ENCODE measurements around the gene ZBTB46. TPM values are rescaled to one million over a fixed set of nuclear protein-coding genes. Genes with fewer than 3 reads are reported as not detected.

Gene ZBTB46
- total RNA-seq, 5 donors from 2014 or later (not counting 1 experiment from before 2014, with no cell fraction given): 0.20 to 0.95 (median 0.30) TPM

DNA sequence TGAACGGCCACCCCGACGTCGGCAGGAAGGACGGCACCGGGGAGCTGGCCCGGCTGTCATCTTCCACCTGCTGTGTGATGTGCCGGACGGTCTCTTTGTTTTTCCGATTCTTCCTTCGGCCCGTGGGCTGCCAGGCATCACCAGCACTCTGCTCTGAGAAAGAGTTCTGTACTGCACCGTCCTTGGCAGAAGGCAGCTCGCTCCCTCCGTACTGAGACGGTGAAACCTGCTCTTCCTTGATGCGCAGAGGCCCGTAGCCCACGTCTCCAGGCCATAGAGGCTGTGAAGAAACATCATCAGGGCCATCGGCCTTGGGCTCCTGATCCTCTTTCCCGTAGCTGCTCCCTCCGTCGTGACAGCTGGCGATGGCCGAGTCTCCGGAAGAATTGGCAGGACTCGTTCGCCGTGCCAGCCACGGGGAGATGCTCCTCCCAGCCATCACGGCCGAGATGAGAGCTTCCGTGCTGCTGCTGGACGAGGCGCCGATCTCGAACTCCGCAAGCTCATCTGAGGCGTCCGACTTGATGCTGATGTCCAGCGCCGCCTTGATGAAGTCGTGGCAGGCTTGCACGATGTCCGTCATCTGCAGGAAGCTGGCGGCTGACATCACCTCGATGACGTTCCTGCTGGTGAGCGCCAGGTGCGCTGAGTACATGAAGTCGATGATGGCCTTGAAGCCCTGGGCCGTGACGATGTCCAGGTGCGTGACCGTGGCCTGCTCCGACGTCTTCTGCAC lies 41.1 kb downstream of the ZBTB46 start:
- DNase-seq: no peak
- ATAC-seq (replicated peaks in 1 of 4): no peak
- WGBS (ENCODE audit: insufficient coverage): 92% methylated on average over 57 of the region's 57 CpGs
- Histone ChIP-seq H3K9me3 (no peaks in the 10 kb centered on the region), H3K4me1 (ENCODE audit: control insufficient read depth in 1 of 2, extremely low read depth in 1 of 2, insufficient read depth in 2 of 2, low read length in 2 of 2) (peaks cover 0 to 6% of the 10 kb centered on the region in 2 experiments), H3K4me3 (ENCODE audit: control insufficient read depth in 1 of 2, extremely low read depth in 1 of 2, low read length in 1 of 2) (no peak overlapping the region), H3K36me3 (ENCODE audit: control insufficient read depth in 2 of 2, extremely low read depth in 1 of 2, insufficient read depth in 1 of 2, low read length in 1 of 2) (no peaks in the 10 kb centered on the region), H3K27ac (ENCODE audit: low read length) (no peak overlapping the region), H3K27me3 (replicated peaks in 1 of 2; ENCODE audit: control insufficient read depth in 2 of 2, extremely low read depth in 1 of 2, insufficient read depth in 2 of 2, low read length in 1 of 2) (peaks cover 0 to 50% of the 10 kb centered on the region in 2 experiments)
- ChIA-PET POLR2A (interaction anchor here in 1 of 2 donors (0.5 kb wide), 1 partner anchor 116 kb away, joined by 4 read pairs; no protein-coding TSS in a partner anchor), CTCF (interaction anchor here in 1 of 2 donors (0.5 kb wide), 1 partner anchor 156 kb away, joined by 3 read pairs; no protein-coding TSS in a partner anchor)
- Mint-ChIP-seq H3K9me3 (no peaks in the 10 kb centered on the region), H3K4me3 (no peak overlapping the region), H3K4me1 (peaks cover 2 to 6% (median 5%) of the 10 kb centered on the region in 3 donors), H3K27me3 (peaks cover 0 to 10% of the 10 kb centered on the region in 2 donors), H3K27ac (no peak overlapping the region), H3K36me3 (no peaks in the 10 kb centered on the region)

GRCh38 chr20:63787749-63788148 lies 43.3 kb downstream of the ZBTB46 start:
- Histone ChIP-seq H3K27me3 (replicated peaks in 1 of 2; ENCODE audit: control insufficient read depth in 2 of 2, extremely low read depth in 1 of 2, insufficient read depth in 2 of 2, low read length in 1 of 2) (peaks cover 0 to 40% of the 10 kb centered on the region in 2 experiments), H3K36me3 (ENCODE audit: control insufficient read depth in 2 of 2, extremely low read depth in 1 of 2, insufficient read depth in 1 of 2, low read length in 1 of 2) (no peaks in the 10 kb centered on the region), H3K4me1 (ENCODE audit: control insufficient read depth in 1 of 2, extremely low read depth in 1 of 2, insufficient read depth in 2 of 2, low read length in 2 of 2) (peaks cover 0 to 7% of the 10 kb centered on the region in 2 experiments), H3K4me3 (ENCODE audit: control insufficient read depth in 1 of 2, extremely low read depth in 1 of 2, low read length in 1 of 2) (no peak overlapping the region), H3K27ac (ENCODE audit: low read length) (no peak overlapping the region), H3K9me3 (no peaks in the 10 kb centered on the region)
- POLR2A ChIA-PET: no interaction called here
- Mint-ChIP-seq H3K36me3 (no peaks in the 10 kb centered on the region), H3K27me3 (peaks cover 0 to 9% of the 10 kb centered on the region in 2 donors), H3K4me1 (peaks cover 2 to 7% (median 7%) of the 10 kb centered on the region in 3 donors), H3K27ac (no peak overlapping the region), H3K4me3 (no peak overlapping the region), H3K9me3 (no peaks in the 10 kb centered on the region)
- ATAC-seq (replicated peaks in 1 of 4): no peak
- CTCF ChIA-PET: no interaction called here
- WGBS (ENCODE audit: insufficient coverage): 80% methylated on average over 15 of the region's 16 CpGs
- no peak for DNase-seq

- Histone ChIP-seq H3K36me3 (ENCODE audit: control insufficient read depth in 2 of 2, extremely low read depth in 1 of 2, insufficient read depth in 1 of 2, low read length in 1 of 2) (no peaks in the 10 kb centered on the region), H3K9me3 (no peaks in the 10 kb centered on the region), H3K27ac (ENCODE audit: low read length) (no peak overlapping the region), H3K4me1 (ENCODE audit: control insufficient read depth in 1 of 2, extremely low read depth in 1 of 2, insufficient read depth in 2 of 2, low read length in 2 of 2) (peaks cover 0 to 11% of the 10 kb centered on the region in 2 experiments), H3K4me3 (ENCODE audit: control insufficient read depth in 1 of 2, extremely low read depth in 1 of 2, low read length in 1 of 2) (no peak overlapping the region), H3K27me3 (replicated peaks in 1 of 2; ENCODE audit: control insufficient read depth in 2 of 2, extremely low read depth in 1 of 2, insufficient read depth in 2 of 2, low read length in 1 of 2) (peaks cover 0 to 37% of the 10 kb centered on the region in 2 experiments)
- ChIA-PET CTCF (no interaction called here), POLR2A (no interaction called here)
- H3K4me3 Mint-ChIP-seq: no peak overlapping the region
- DNase-seq (no peak), ATAC-seq (replicated peaks in 1 of 4) (no peak)
- no peaks in the 10 kb centered on the region for H3K9me3 Mint-ChIP-seq
- H3K27ac Mint-ChIP-seq: no peak overlapping the region
- H3K27me3 Mint-ChIP-seq: peaks cover 0 to 9% of the 10 kb centered on the region in 2 donors
- no peaks in the 10 kb centered on the region for H3K36me3 Mint-ChIP-seq
- H3K4me1 Mint-ChIP-seq: peaks cover 5 to 12% (median 11%) of the 10 kb centered on the region in 3 donors
- 89% methylated on average over 11 of the region's 11 CpGs for WGBS (ENCODE audit: insufficient coverage)
Observed at GRCh38 chr20:63787302-63787701, 43.8 kb downstream of the ZBTB46 start.

DNA sequence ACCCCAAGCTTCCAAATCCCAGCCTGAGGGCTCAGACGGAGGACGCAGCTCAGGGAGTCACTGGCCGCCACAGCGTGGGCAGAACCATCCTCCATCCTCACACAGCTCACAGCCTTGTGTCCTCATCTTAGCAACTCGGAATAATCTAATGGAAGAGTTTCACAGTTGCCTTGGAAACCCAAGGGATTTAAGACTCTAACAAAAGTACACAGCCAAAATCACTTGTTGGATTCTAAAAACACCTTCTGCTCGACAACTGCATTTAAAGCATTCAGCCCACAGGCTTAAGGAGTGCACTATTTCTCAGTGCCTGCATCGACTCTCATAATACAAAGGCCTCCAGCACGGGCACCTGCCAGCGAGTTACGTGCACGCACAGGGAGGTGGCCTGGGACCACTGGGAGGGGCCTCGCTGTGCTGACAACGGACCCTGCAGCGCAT lies 45.4 kb downstream of the ZBTB46 start:
- H3K27ac Mint-ChIP-seq: peak overlapping the region in 1 of 2 donors; percentile 63
- H3K4me3 Mint-ChIP-seq: no peak overlapping the region
- POLR2A ChIA-PET: no interaction called here
- H3K36me3 Mint-ChIP-seq: no peaks in the 10 kb centered on the region
- CTCF ChIA-PET: interaction anchor here in 1 of 2 donors (0.9 to 1.0 kb wide), 3 partner anchors 8 to 79 kb away, joined by 3 to 4 read pairs (median 3); partner anchors contain the start of genes LIME1 and TPD52L2
- peaks cover 13 to 22% (median 21%) of the 10 kb centered on the region in 3 donors for H3K4me1 Mint-ChIP-seq
- 81% methylated on average over 11 of the region's 14 CpGs for WGBS (ENCODE audit: insufficient coverage)
- Histone ChIP-seq H3K27me3 (replicated peaks in 1 of 2; ENCODE audit: control insufficient read depth in 2 of 2, extremely low read depth in 1 of 2, insufficient read depth in 2 of 2, low read length in 1 of 2) (peaks cover 0 to 25% of the 10 kb centered on the region in 2 experiments), H3K9me3 (no peaks in the 10 kb centered on the region), H3K4me1 (ENCODE audit: control insufficient read depth in 1 of 2, extremely low read depth in 1 of 2, insufficient read depth in 2 of 2, low read length in 2 of 2) (peaks cover 0 to 25% of the 10 kb centered on the region in 2 experiments), H3K36me3 (ENCODE audit: control insufficient read depth in 2 of 2, extremely low read depth in 1 of 2, insufficient read depth in 1 of 2, low read length in 1 of 2) (no peaks in the 10 kb centered on the region), H3K27ac (ENCODE audit: low read length) (no peak overlapping the region), H3K4me3 (ENCODE audit: control insufficient read depth in 1 of 2, extremely low read depth in 1 of 2, low read length in 1 of 2) (no peak overlapping the region)
- no peak for ATAC-seq (replicated peaks in 1 of 4)
- H3K27me3 Mint-ChIP-seq: peaks cover 0 to 4% of the 10 kb centered on the region in 2 donors
- no peak for DNase-seq
- no peaks in the 10 kb centered on the region for H3K9me3 Mint-ChIP-seq

- no peaks in the 10 kb centered on the region for H3K36me3 ChIP-seq (ENCODE audit: control insufficient read depth in 2 of 2, extremely low read depth in 1 of 2, insufficient read depth in 1 of 2, low read length in 1 of 2)
- H3K36me3 Mint-ChIP-seq: no peaks in the 10 kb centered on the region
Observed at GRCh38 chr20:63783970-63784369, 47.1 kb downstream of the ZBTB46 start.

GRCh38 chr20:63782521-63782971 lies 48.5 kb downstream of the ZBTB46 start:
- peaks cover 13 to 22% (median 21%) of the 10 kb centered on the region in 3 donors for H3K4me1 Mint-ChIP-seq
- H3K9me3 ChIP-seq: no peaks in the 10 kb centered on the region
- H3K4me1 ChIP-seq (ENCODE audit: control insufficient read depth in 1 of 2, extremely low read depth in 1 of 2, insufficient read depth in 2 of 2, low read length in 2 of 2): peaks cover 0 to 25% of the 10 kb centered on the region in 2 experiments
- whole genome bisulfite sequencing (ENCODE audit: insufficient coverage): 28% methylated on average over 9 of the region's 12 CpGs
- H3K27ac ChIP-seq (ENCODE audit: low read length): no peak overlapping the region
- H3K27ac Mint-ChIP-seq: peak overlapping the region; percentile 63 to 83
- H3K36me3 Mint-ChIP-seq: no peaks in the 10 kb centered on the region
- H3K4me3 Mint-ChIP-seq: peak overlapping the region in 1 of 3 donors; percentile 40
- ATAC-seq (replicated peaks in 1 of 4) (peak in 3 of 4 experiments; percentile 18 to 46 (median 37)), DNase-seq (peak in 7 of 35 experiments; percentile 10 to 41 (median 23))
- no peaks in the 10 kb centered on the region for H3K9me3 Mint-ChIP-seq
- H3K36me3 ChIP-seq (ENCODE audit: control insufficient read depth in 2 of 2, extremely low read depth in 1 of 2, insufficient read depth in 1 of 2, low read length in 1 of 2): no peaks in the 10 kb centered on the region
- no peak overlapping the region for H3K4me3 ChIP-seq (ENCODE audit: control insufficient read depth in 1 of 2, extremely low read depth in 1 of 2, low read length in 1 of 2)
- H3K27me3 Mint-ChIP-seq: no peaks in the 10 kb centered on the region
- CTCF ChIA-PET: no interaction called here
- peaks cover 0 to 4% of the 10 kb centered on the region in 2 experiments for H3K27me3 ChIP-seq (replicated peaks in 1 of 2; ENCODE audit: control insufficient read depth in 2 of 2, extremely low read depth in 1 of 2, insufficient read depth in 2 of 2, low read length in 1 of 2)
- POLR2A ChIA-PET: no interaction called here

More at GRCh38 chr20:63783970-63784369, 47.1 kb downstream of the ZBTB46 start:
- no peak overlapping the region for H3K4me3 Mint-ChIP-seq
- Histone ChIP-seq H3K9me3 (no peaks in the 10 kb centered on the region), H3K27ac (ENCODE audit: low read length) (no peak overlapping the region), H3K27me3 (replicated peaks in 1 of 2; ENCODE audit: control insufficient read depth in 2 of 2, extremely low read depth in 1 of 2, insufficient read depth in 2 of 2, low read length in 1 of 2) (peaks cover 0 to 10% of the 10 kb centered on the region in 2 experiments), H3K4me3 (ENCODE audit: control insufficient read depth in 1 of 2, extremely low read depth in 1 of 2, low read length in 1 of 2) (no peak overlapping the region), H3K4me1 (ENCODE audit: control insufficient read depth in 1 of 2, extremely low read depth in 1 of 2, insufficient read depth in 2 of 2, low read length in 2 of 2) (peaks cover 0 to 25% of the 10 kb centered on the region in 2 experiments)
- no peak overlapping the region for H3K27ac Mint-ChIP-seq
- peaks cover 0 to 4% of the 10 kb centered on the region in 2 donors for H3K27me3 Mint-ChIP-seq
- DNase-seq: no peak
- ChIA-PET CTCF (interaction anchor here (0.5 to 1.0 kb wide), 2 partner anchors 34 to 246 kb away, joined by 3 to 4 read pairs; no protein-coding TSS in a partner anchor), POLR2A (no interaction called here)
- WGBS (ENCODE audit: insufficient coverage): 90% methylated on average over 9 of the region's 16 CpGs
- H3K9me3 Mint-ChIP-seq: no peaks in the 10 kb centered on the region
- no peak for ATAC-seq (replicated peaks in 1 of 4)
- H3K4me1 Mint-ChIP-seq: peaks cover 13 to 22% (median 21%) of the 10 kb centered on the region in 3 donors
